Measurements from ENCODE around the gene IL17RA. TPM values are rescaled to one million over a fixed set of nuclear protein-coding genes. Genes with fewer than 3 reads are reported as not detected.

Gene IL17RA
- total and polyA plus RNA-seq, 8 donors = 7.6 to 61.6 (median 8.4) TPM

DNA sequence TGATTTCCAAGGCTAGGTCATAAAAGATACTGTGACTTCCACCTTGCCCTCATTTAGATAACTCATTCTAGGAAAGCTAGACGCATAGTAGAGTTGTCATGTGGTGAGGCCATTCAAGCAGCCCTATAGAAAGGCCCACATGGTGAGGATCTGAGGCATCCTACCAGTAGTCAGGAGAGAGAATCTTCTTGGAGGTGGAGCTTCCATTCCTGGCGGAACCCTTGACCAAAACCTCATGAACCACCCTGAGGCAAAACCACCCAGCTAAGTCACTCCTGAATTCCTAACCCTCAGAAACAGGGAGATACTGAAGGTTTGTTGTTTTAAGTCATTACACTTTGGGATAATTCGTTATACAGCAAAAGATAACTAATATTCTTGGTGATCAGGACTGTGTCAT lies 77.2 kb downstream of the IL17RA start:
- Histone ChIP-seq H3K36me3 (no peaks in the 10 kb centered on the region), H3K27me3 (no peaks in the 10 kb centered on the region), H3K9me3 (no peaks in the 10 kb centered on the region), H3K27ac (no peak overlapping the region), H3K4me1 (peaks cover 13 to 26% of the 10 kb centered on the region in 2 donors), H3K4me3 (no peak overlapping the region)
- TF ChIP-seq, protein P1, sequence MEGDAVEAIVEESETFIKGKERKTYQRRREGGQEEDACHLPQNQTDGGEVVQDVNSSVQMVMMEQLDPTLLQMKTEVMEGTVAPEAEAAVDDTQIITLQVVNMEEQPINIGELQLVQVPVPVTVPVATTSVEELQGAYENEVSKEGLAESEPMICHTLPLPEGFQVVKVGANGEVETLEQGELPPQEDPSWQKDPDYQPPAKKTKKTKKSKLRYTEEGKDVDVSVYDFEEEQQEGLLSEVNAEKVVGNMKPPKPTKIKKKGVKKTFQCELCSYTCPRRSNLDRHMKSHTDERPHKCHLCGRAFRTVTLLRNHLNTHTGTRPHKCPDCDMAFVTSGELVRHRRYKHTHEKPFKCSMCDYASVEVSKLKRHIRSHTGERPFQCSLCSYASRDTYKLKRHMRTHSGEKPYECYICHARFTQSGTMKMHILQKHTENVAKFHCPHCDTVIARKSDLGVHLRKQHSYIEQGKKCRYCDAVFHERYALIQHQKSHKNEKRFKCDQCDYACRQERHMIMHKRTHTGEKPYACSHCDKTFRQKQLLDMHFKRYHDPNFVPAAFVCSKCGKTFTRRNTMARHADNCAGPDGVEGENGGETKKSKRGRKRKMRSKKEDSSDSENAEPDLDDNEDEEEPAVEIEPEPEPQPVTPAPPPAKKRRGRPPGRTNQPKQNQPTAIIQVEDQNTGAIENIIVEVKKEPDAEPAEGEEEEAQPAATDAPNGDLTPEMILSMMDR (IDR thresholded peaks at IDR 0.05) = no peak
- intact Hi-C loops (cut with DNase I) = no loop called here
- ATAC-seq (no peak), DNase-seq (no peak)

DNA sequence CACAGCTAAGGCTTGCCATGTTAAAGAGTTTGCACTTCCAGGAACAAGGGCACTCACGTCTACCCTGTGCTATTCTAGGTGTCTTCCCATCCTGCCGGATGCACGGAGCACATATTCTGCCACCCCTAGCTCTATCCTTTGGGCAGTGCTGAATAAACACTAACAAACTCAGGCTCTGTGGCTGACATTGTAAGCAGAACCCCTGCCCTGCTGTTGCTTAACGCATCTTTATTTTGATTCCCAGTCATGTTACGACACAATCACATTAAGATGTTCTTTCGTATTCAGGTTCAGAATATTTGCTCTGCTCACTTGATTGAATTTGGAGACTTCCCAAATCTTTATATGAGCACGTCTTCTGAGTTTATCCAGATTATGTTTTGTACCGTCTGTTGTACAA lies 77.9 kb downstream of the IL17RA start:
- Histone ChIP-seq H3K4me1 (peaks cover 9 to 19% of the 10 kb centered on the region in 2 donors), H3K27me3 (no peaks in the 10 kb centered on the region), H3K27ac (no peak overlapping the region), H3K9me3 (no peaks in the 10 kb centered on the region), H3K36me3 (no peaks in the 10 kb centered on the region), H3K4me3 (no peak overlapping the region)
- no peak for ATAC-seq
- intact Hi-C loops (cut with DNase I) = no loop called here
- no peak for DNase-seq
- TF ChIP-seq, protein P1 (IDR thresholded peaks at IDR 0.05) = no peak

DNA sequence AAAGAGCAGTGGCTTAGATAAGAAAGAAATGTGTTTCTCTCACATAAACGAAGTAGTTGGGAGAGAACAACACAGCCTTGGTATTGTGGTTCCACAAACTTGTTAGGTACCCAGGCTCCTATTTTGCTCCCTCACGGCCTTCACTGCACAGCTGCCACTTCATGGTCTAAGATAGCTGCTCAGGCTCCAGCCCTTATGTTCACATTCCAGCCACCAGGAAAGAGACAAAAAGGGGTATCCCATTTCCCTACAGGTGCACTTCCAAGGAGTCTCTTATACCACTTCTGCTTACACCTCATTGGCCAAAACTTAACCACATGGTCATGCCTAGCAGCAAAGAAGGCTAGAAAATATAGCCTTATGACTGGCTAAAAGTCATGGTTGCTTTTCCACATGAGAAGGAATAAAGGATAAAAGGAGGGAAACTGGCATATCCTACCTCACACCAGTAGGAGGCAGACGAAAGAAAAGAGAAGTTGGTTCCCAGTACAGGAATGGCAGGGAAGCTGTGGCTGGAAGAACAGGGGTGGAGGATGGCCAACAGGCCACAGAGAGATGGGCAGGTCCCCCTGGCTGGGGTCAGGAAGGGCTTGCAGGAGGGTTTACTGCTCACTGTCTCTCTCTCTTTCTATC lies 79.7 kb downstream of the IL17RA start:
- intact Hi-C loops (cut with DNase I) = no loop called here
- H3K4me3 ChIP-seq = no peak overlapping the region
- DNase-seq = no peak
- no peak for ATAC-seq
- TF ChIP-seq, protein P1 (IDR thresholded peaks at IDR 0.05) = peak in 1 of 2 donors; percentile 9
- H3K36me3 ChIP-seq = no peaks in the 10 kb centered on the region
- H3K27me3 ChIP-seq = no peaks in the 10 kb centered on the region
- no peaks in the 10 kb centered on the region for H3K9me3 ChIP-seq
- no peak overlapping the region for H3K27ac ChIP-seq
- H3K4me1 ChIP-seq = peaks cover 3 to 9% of the 10 kb centered on the region in 2 donors

Other genes starting within 250 kb of the IL17RA start
- gene GAB4, start 76.8 kb upstream of the IL17RA start, total RNA-seq = not detected
- not detected for gene GAB4, start 76.8 kb upstream of the IL17RA start, polyA plus RNA-seq (ENCODE audit: insufficient read length in 6 of 6)
- gene TMEM121B, start 36.4 kb downstream of the IL17RA start, total RNA-seq = 1 to 10 TPM in 1 of 2 donors, under 1 TPM in 1; 0.41 to 1.4 TPM
- 1 to 10 TPM in 1 of 6 donors, under 1 TPM in 5; 0.42 to 1.0 (median 0.94) TPM for gene TMEM121B, start 36.4 kb downstream of the IL17RA start, polyA plus RNA-seq (ENCODE audit: insufficient read length in 6 of 6)
- gene HDHD5, start 74.3 kb downstream of the IL17RA start, total RNA-seq = 10 to 100 TPM; 18.1 to 34.2 TPM
- 10 to 100 TPM; 33.0 to 38.9 (median 35.7) TPM for gene HDHD5, start 74.3 kb downstream of the IL17RA start, polyA plus RNA-seq (ENCODE audit: insufficient read length in 6 of 6)
- 10 to 100 TPM; 34.1 to 46.8 TPM for gene ADA2, start 134.4 kb downstream of the IL17RA start, total RNA-seq
- 10 to 100 TPM; 22.6 to 80.5 (median 51.5) TPM for gene ADA2, start 134.4 kb downstream of the IL17RA start, polyA plus RNA-seq (ENCODE audit: insufficient read length in 6 of 6)